Measurements from ENCODE around the gene COL10A1.

GRCh38 chr6:116101302-116101718 lies 24.6 kb downstream of the COL10A1 start:
- TF ChIP-seq CTCF (IDR thresholded peaks at IDR 0.05; ENCODE audit: poor library complexity, severe bottlenecking), result no peak
- TF ChIP-seq TAF1 (IDR thresholded peaks at IDR 0.05; ENCODE audit: low read depth), result no peak
- no peak for TF ChIP-seq RAD21 (conservative IDR thresholded peaks at IDR 0.05)
- TF ChIP-seq SMC3 (conservative IDR thresholded peaks at IDR 0.05; ENCODE audit: poor library complexity), result no peak

All from neural cell (in vitro differentiated cells).